MM.1S (cell line): Measurements from ENCODE around the gene IFI6.

Source experiments
- DNase-seq: peaks from one replicate; pipeline ENCODE4 v3.0.0-alpha.2; 2015
- H2AFZ ChIP-seq: fragments of 300-600 bp; sonication (generic); 2 replicates; pipeline ENCODE4 v1.6.0; 2016; ENCODE audit warnings: antibody characterized with exemption, low read length
- H3F3A ChIP-seq: fragments of 300-600 bp; sonication (generic); 2 replicates; pipeline ENCODE4 v1.6.1; 2016; ENCODE audit warnings: mild to moderate bottlenecking, antibody characterized with exemption, low read length, moderate library complexity, mixed read lengths; ENCODE audit not compliant: insufficient read depth
- H3K27ac ChIP-seq: fragments of 300-600 bp; sonication (generic); 2 replicates; pipeline ENCODE4 v1.5.1; 2016; ENCODE audit warnings: mild to moderate bottlenecking, low read length
- H3K27me3 ChIP-seq: fragments of 300-600 bp; sonication (generic); replicated peaks from 2 replicates; pipeline ENCODE4 v1.6.0; 2016; ENCODE audit warnings: low read length; ENCODE audit not compliant: insufficient read depth
- H3K36me3 ChIP-seq: fragments of 300-600 bp; sonication (generic); replicated peaks from 2 replicates; pipeline ENCODE4 v1.6.1; 2016; ENCODE audit warnings: mild to moderate bottlenecking, low read length, mixed read lengths; ENCODE audit not compliant: insufficient read depth
- H3K4me1 ChIP-seq: fragments of 300-600 bp; sonication (generic); 2 replicates; pipeline ENCODE4 v1.6.1; 2016; ENCODE audit warnings: low read length, mixed read lengths
- H3K4me2 ChIP-seq: fragments of 300-600 bp; sonication (generic); 2 replicates; pipeline ENCODE4 v1.6.0; 2016; ENCODE audit warnings: low read depth, low read length
- H3K4me3 ChIP-seq: fragments of 300-600 bp; sonication (generic); 2 replicates; pipeline ENCODE4 v1.5.1; 2016; ENCODE audit warnings: low read length, mixed read lengths
- H3K79me2 ChIP-seq: fragments of 300-600 bp; sonication (generic); 2 replicates; pipeline ENCODE4 v1.6.1; 2016; ENCODE audit warnings: mixed run types, low read length, mixed read lengths
- H3K9ac ChIP-seq: fragments of 300-600 bp; sonication (generic); 2 replicates; pipeline ENCODE4 v1.6.1; 2016; ENCODE audit warnings: low read length, mixed read lengths
- H3K9me2 ChIP-seq: fragments of 300-600 bp; sonication (generic); replicated peaks from 2 replicates; pipeline ENCODE4 v1.6.1; 2016; ENCODE audit warnings: mild to moderate bottlenecking, low read length, mixed read lengths; ENCODE audit not compliant: insufficient read depth
- H3K9me3 ChIP-seq: fragments of 300-600 bp; sonication (generic); replicated peaks from 2 replicates; pipeline ENCODE4 v1.6.1; 2016; ENCODE audit warnings: mild to moderate bottlenecking, low read length, mixed read lengths; ENCODE audit not compliant: insufficient read depth
- H4K20me1 ChIP-seq: fragments of 300-600 bp; sonication (generic); 2 replicates; pipeline ENCODE4 v1.6.1; 2016; ENCODE audit warnings: mild to moderate bottlenecking, low read length, moderate library complexity, mixed read lengths; ENCODE audit not compliant: insufficient read depth
- CTCF ChIP-seq: fragments of 300-600 bp; sonication (generic); IDR thresholded peaks from 2 replicates; pipeline ENCODE4 v1.5.1; 2016; ENCODE audit warnings: antibody characterized with exemption, low read length, mixed read lengths
- EZH2 ChIP-seq: fragments of 300-600 bp; sonication (generic); optimal IDR thresholded peaks from 2 replicates; pipeline ENCODE3; 2017; ENCODE audit warnings: low read depth, mild to moderate bottlenecking, antibody characterized with exemption, low read length, mixed read lengths
- EZH2phosphoT487 ChIP-seq: fragments of 300-600 bp; sonication (generic); IDR thresholded peaks from 2 replicates; pipeline ENCODE4 v1.6.1; 2018; ENCODE audit warnings: antibody characterized with exemption, low read length

The IFI6 gene

GRCh38 chr1:27666791-27667254 lies 5.2 kb downstream of the IFI6 start:
- no peaks in the 10 kb centered on the region for H3K27me3 ChIP-seq
- H3K4me2 ChIP-seq: no peak overlapping the region
- H3K36me3 ChIP-seq: no peaks in the 10 kb centered on the region
- peaks cover 15% of the 10 kb centered on the region for H3K4me1 ChIP-seq
- H3K79me2 ChIP-seq: no peaks in the 10 kb centered on the region
- H3K9ac ChIP-seq: no peak overlapping the region
- no peaks in the 10 kb centered on the region for H3K9me2 ChIP-seq
- H3K9me3 ChIP-seq: no peaks in the 10 kb centered on the region
- DNase-seq: no peak
- no peak overlapping the region for H3K4me3 ChIP-seq
- H3F3A ChIP-seq: peaks cover 3% of the 10 kb centered on the region
- H2AFZ ChIP-seq: no peak overlapping the region
- H4K20me1 ChIP-seq: no peaks in the 10 kb centered on the region
- no peak overlapping the region for H3K27ac ChIP-seq
- TF ChIP-seq CTCF (no peak), EZH2 (no peak), EZH2phosphoT487 (no peak)

- H3K27me3 ChIP-seq: no peaks in the 10 kb centered on the region
Measured at GRCh38 chr1:27666294-27666693, 5.7 kb downstream of the IFI6 start.

GRCh38 chr1:27665016-27665651 lies 6.9 kb downstream of the IFI6 start:
- Histone ChIP-seq H2AFZ (no peak overlapping the region), H4K20me1 (no peaks in the 10 kb centered on the region), H3K9me3 (no peaks in the 10 kb centered on the region), H3K4me3 (no peak overlapping the region), H3F3A (no peaks in the 10 kb centered on the region), H3K4me2 (no peak overlapping the region), H3K79me2 (no peaks in the 10 kb centered on the region), H3K9ac (no peak overlapping the region), H3K4me1 (peaks cover 17% of the 10 kb centered on the region), H3K27me3 (no peaks in the 10 kb centered on the region), H3K9me2 (no peaks in the 10 kb centered on the region), H3K36me3 (no peaks in the 10 kb centered on the region), H3K27ac (no peak overlapping the region)
- no peak for DNase-seq
- no peak for TF ChIP-seq EZH2phosphoT487
- no peak for TF ChIP-seq CTCF
- no peak for TF ChIP-seq EZH2

More at GRCh38 chr1:27666294-27666693, 5.7 kb downstream of the IFI6 start:
- Histone ChIP-seq H3K4me2 (no peak overlapping the region), H2AFZ (no peak overlapping the region), H3K4me1 (peaks cover 12% of the 10 kb centered on the region), H3K9me3 (no peaks in the 10 kb centered on the region), H3F3A (no peaks in the 10 kb centered on the region), H3K9ac (no peak overlapping the region), H3K27ac (no peak overlapping the region), H3K9me2 (no peaks in the 10 kb centered on the region), H3K79me2 (no peaks in the 10 kb centered on the region), H4K20me1 (no peaks in the 10 kb centered on the region), H3K36me3 (no peaks in the 10 kb centered on the region), H3K4me3 (no peak overlapping the region)
- DNase-seq: no peak
- TF ChIP-seq EZH2: no peak
- no peak for TF ChIP-seq CTCF
- no peak for TF ChIP-seq EZH2phosphoT487
